Ammon's horn (tissue), 1 donor: ENCODE data around the gene ZNF804A.

Source experiments
- DNase-seq: peaks from one replicate; pipeline ENCODE4 v3.0.0-alpha.2; 2016; ENCODE audit warnings: low spot score

The ZNF804A gene

GRCh38 chr2:184610891-184611290, 12.6 kb downstream of the ZNF804A start:
- no peak for DNase-seq

DNA sequence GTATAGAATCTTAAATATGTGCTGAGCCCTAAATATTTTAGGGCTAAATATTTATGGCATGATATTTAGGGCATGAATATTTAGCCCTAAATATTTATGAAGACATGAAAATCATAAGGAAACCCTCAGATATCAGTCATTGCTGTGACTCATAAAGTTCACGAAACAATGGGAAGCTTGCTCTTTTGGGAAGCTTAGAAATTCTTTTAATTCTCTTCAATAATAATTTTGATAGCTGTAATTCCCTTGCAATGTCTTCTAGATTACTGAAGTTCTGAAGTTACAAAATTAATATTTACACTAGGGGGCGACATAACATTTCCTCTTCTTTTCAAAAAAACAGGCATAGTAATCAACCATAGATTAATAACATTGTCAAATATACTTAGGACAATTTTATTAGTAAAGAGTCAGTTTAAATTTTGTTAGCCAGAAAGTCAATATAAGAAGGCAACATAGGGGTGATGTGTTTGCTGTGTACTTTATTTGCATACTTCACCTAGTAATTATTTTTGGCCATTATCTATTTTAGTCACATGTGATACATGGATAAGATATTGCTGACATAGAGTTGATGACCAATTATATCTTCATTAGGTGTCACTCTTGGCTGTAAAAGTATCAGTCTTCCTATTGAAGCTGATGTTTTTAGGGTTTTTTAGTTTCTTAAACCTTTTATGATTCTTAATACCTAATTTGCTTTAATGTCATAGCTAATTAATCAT, 13.2 kb downstream of the ZNF804A start:
- no peak for DNase-seq

DNA sequence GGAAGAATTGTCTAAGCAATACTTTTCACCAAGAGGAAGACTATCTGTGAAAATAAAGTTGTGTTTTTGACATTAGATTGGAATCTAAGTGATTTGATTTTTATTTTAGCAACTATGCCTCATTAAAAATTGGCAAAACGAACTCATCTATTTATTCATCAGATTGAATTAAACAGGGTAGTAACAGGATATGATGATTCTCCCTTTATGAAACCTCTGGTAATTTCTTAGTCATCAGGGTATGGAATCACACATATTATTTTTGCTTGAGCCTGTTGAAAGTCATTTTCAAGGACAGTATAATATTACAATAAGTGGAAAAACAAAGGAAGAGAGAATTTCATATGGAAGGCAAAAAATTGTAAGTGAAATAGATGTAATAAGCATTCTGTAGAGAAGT, 22.0 kb downstream of the ZNF804A start:
- no peak for DNase-seq

DNA sequence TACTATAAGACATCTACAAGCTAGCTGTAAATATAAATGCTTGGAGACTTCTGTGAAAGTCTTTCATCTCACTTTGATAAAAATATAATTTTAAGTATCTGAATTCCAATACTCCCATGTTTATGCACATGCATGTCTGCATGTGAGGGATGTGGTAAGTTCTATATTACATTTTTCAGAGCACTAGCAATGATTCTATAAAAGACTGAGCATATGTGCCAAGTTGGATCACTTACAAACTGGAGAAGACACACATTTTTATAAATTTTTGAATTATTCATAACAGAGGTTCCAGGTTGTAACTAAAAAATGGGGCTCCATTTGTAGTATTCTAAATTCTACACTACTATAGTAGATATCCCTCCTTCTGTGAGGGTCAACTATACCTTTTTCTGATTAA, 26.0 kb downstream of the ZNF804A start:
- no peak for DNase-seq

DNA sequence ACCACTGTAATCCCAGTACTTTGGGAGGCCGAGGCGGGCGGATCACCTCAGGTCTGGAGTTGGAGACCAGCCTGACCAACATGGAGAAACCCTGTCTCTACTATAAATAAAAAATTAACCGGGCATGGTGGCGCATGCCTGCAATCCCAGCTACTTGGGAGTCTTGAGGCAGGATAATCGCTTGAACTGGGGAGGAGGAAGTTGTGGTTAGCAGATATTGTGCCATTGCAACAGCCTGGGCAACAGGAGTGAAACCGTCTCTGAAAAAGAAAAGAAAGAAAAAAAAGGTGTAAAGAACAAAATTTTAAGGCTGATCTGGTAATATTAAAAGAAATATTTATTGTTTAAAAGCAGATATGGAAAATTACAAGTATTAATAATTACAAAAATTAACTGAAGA, 29.7 kb downstream of the ZNF804A start:
- DNase-seq: no peak

DNA sequence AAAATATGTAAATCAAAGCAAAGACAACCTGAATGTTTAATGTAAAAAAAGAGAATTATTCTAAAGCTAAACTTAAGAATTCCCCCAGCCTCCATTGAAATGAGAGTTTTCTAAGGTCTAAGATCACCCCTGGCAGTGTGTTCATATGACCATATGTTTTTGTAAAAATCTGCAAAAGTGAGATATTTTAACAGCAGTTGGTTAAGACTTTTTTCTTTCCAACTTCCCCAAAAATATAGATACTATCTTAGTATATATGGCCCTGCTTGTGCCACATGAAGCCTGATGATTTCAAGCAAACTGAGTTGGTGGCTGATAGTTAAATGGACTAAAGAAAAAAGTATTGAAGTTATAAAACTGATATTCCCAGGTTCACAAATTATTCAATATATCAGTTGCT, 35.4 kb downstream of the ZNF804A start:
- no peak for DNase-seq

- DNase-seq: no peak
Observed at GRCh38 chr2:184637781-184638180, 39.5 kb downstream of the ZNF804A start.

- DNase-seq: no peak
Observed at GRCh38 chr2:184644685-184645084, 46.4 kb downstream of the ZNF804A start.

GRCh38 chr2:184646177-184646576, 47.8 kb downstream of the ZNF804A start:
- no peak for DNase-seq

DNA sequence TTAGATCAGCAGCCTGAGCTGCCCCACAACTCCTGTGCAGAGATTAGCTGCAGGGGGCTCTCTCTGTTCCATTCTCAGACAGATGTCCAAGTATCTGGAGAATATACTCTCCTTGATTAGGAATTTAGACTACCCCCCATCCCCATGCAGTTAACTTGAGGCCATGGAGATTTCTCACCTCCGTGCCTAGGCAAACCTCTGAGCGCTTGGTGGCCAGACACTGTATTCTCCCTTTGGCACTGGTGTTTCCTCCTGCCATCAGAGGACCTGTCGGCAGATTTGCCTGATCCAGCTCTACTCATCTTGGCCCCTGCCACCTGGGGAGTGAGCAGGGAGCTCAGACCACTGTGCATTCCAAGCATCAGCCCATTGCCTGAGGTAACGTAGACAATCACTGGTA, 48.3 kb downstream of the ZNF804A start:
- DNase-seq: no peak

- no peak for DNase-seq
Observed at GRCh38 chr2:184654945-184655344, 56.6 kb downstream of the ZNF804A start.

GRCh38 chr2:184677171-184677570, 78.8 kb downstream of the ZNF804A start:
- no peak for DNase-seq

- no peak for DNase-seq
Observed at GRCh38 chr2:184679219-184680018, 81.1 kb downstream of the ZNF804A start.

GRCh38 chr2:184680825-184681224, 82.5 kb downstream of the ZNF804A start:
- DNase-seq: no peak

DNA sequence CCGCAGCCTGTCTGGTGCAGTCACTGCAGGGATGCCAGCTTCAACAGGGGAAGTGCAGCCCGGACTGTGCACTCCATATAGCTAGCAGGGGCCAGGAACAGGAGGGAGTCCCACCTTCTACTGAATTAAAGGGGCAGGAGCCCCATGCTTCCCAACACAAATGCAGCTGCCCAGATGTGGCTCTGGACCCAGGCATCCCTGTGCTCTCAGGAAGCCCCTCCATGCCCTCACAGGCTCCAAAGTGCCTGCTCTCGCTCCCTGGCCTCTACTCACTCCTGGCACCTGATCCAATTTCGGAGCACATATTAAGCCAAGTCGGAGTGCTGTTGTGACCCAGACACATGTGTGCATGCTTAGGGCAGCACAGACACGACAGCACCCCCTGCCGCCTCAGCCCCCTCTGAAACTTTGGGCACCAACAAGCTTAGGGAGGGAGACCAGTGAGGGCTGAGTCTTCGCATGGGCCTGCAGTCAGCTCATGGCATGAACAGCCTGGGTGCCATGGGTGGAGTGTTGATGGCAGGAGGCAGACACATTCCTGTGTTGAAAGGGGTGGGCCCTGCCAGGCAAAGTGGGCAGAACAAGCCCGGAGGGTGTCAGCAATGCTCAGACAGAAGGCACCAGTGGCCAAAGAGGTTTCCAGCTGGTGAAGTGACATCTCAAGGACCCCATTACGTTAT, 83.5 kb downstream of the ZNF804A start:
- DNase-seq: no peak

DNA sequence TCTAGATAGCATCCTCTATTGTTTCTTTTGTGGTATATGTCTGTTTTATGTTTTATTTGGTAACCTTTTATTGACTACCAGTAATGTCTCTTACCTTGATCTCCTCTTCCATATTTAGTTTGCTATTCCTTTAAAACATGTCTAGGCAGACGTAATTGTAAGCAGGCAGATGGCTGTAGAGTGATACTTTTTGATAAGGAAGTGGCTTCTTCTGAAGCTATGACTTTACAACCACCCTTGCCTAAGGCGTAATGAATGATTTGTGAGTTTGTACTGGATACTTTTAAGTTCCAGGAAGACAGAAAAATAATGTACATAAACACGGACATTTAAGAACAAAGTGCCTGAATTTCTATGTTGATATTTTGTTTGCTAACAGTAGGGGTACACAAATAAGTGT, 85.6 kb downstream of the ZNF804A start:
- DNase-seq: no peak

- DNase-seq: no peak
Observed at GRCh38 chr2:184685999-184686841, 87.9 kb downstream of the ZNF804A start.

DNA sequence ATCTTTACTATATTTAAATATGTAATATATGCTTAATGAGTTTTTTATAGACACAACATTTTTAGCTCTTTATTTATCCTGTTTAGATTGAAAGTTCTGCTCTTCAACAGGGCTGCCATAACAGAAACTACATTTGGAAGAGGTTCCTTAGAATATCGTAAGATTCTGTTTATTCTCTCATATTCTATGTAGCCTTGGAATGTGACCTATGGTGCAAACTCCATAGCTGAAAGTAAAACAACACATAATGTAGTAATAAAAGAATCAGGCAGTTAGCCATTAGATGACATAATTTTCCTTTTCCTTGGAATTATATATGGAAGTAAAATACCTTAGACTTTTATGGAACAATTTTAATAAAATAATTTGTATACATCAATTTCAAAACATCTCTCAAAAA, 91.3 kb downstream of the ZNF804A start:
- DNase-seq: no peak

GRCh38 chr2:184692141-184692734, 93.9 kb downstream of the ZNF804A start:
- DNase-seq: peak; percentile 8

GRCh38 chr2:184696644-184697043, 98.3 kb downstream of the ZNF804A start:
- DNase-seq: no peak

DNA sequence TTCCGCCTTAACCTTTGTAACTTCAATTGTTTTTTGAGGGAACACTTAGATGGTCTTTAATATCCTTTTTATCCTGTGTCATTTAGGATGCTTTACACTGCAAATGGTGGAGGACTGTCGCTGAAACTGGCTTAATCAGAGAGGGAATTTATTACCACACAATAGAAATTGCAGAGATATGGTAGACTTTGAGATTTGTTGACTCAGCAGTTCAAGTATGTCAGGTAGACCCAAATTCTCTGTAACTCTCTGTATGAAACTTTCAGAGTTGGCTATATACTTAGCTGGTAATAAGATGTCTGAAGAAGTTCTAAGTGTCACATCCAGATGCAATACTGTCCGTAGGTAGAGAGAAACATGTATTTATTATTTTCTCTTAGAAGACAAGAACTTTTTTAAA, 100.1 kb downstream of the ZNF804A start:
- no peak for DNase-seq

DNA sequence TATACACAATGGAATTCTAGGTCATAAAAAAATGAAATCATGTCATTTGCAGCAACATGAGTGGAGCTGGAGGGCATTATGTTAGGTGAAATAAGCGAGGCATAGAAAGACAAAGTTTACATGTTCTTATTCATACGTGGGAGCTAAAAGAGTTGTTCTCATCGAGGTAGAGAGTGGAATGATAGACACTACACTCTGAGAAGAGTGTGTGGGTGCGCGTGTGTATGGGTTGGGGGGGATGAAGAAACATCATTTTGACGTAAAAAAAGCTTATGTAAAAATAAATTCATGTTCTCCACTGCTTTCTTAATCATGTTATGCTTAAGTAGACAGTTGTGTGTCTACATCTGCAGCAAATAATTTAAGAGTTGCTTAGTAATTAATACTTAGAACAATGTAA, 123.6 kb downstream of the ZNF804A start:
- DNase-seq: no peak
